IPS-15b (cell line): ENCODE results near the gene C7orf57.
A peak's percentile ranks its signal among the peaks of the same experiment; 100 is the strongest.

Source experiments
- H3K27me3 ChIP-seq: one replicate; pipeline ENCODE4 v1.6.1; 2013; ENCODE audit warnings: low read length; ENCODE audit not compliant: control insufficient read depth, insufficient read depth
- H3K36me3 ChIP-seq: one replicate; pipeline ENCODE4 v1.6.1; 2013; ENCODE audit warnings: low read length; ENCODE audit not compliant: control insufficient read depth, insufficient read depth
- H3K4me1 ChIP-seq: one replicate; pipeline ENCODE4 v1.6.1; 2013; ENCODE audit warnings: mild to moderate bottlenecking, low read length; ENCODE audit not compliant: control insufficient read depth, insufficient read depth
- H3K4me3 ChIP-seq: one replicate; pipeline ENCODE4 v1.5.1; 2013; ENCODE audit warnings: low read depth, low read length
- H3K9ac ChIP-seq: one replicate; pipeline ENCODE4 v1.6.1; 2013; ENCODE audit warnings: low read depth, mild to moderate bottlenecking, low read length
- H3K9me3 ChIP-seq: one replicate; pipeline ENCODE4 v1.6.1; 2013; ENCODE audit warnings: mild to moderate bottlenecking, low read length; ENCODE audit not compliant: control insufficient read depth, insufficient read depth

Gene C7orf57

DNA sequence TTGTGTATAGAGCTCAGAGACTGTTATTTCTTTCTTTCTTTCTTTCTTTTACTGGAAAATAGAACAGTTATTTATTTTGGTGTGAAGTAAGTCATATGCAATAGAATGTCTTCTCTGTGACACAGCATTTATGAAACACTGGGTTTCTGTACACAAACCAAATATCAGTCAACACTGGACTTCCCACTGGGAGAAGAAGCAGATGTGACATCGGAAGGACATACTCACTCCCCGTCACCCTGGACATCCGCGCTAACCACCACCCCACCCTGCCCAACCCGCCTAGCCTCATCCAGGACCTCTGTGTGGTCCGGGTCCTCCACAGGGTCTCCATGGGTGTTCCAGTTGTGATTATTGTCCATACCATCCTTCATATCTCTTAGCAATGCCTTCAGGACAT lies 28.5 kb upstream of the C7orf57 start:
- no peaks in the 10 kb centered on the region for H3K27me3 ChIP-seq
- H3K4me3 ChIP-seq: no peak overlapping the region
- no peaks in the 10 kb centered on the region for H3K9me3 ChIP-seq
- no peak overlapping the region for H3K9ac ChIP-seq
- peaks cover 7% of the 10 kb centered on the region for H3K4me1 ChIP-seq
- no peaks in the 10 kb centered on the region for H3K36me3 ChIP-seq

DNA sequence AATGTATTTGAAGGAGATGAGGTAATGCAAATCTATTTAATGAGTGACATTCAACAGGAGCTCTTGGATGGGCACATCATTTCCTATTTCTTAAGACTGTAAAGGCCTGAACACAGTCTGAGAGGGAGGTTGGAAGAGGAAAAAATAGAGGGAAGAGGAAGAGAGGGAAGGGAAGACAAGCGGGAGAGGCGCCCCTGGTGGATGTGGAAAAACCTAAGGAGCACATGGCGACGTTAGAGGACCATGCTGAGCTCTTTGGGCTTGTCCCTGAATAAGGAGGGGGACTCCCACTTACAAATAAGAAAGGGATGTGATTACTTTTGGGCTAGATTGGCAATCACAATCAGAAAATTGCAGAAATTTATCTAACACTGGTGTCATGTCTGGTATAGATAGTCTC lies 26.1 kb upstream of the C7orf57 start:
- no peak overlapping the region for H3K9ac ChIP-seq
- peaks cover 7% of the 10 kb centered on the region for H3K4me1 ChIP-seq
- H3K9me3 ChIP-seq: no peaks in the 10 kb centered on the region
- no peaks in the 10 kb centered on the region for H3K27me3 ChIP-seq
- H3K36me3 ChIP-seq: no peaks in the 10 kb centered on the region
- H3K4me3 ChIP-seq: no peak overlapping the region

GRCh38 chr7:48009954-48010353 lies 25.4 kb upstream of the C7orf57 start:
- Histone ChIP-seq H3K4me1 (peaks cover 4% of the 10 kb centered on the region), H3K36me3 (no peaks in the 10 kb centered on the region), H3K27me3 (no peaks in the 10 kb centered on the region), H3K9ac (no peak overlapping the region), H3K4me3 (no peak overlapping the region), H3K9me3 (no peaks in the 10 kb centered on the region)

- H3K9ac ChIP-seq: no peak overlapping the region
- no peak overlapping the region for H3K4me3 ChIP-seq
- H3K9me3 ChIP-seq: no peaks in the 10 kb centered on the region
- no peaks in the 10 kb centered on the region for H3K4me1 ChIP-seq
- H3K27me3 ChIP-seq: no peaks in the 10 kb centered on the region
- no peaks in the 10 kb centered on the region for H3K36me3 ChIP-seq
Measured at GRCh38 chr7:48011323-48011722, 24.0 kb upstream of the C7orf57 start.

- H3K4me1 ChIP-seq: no peaks in the 10 kb centered on the region
- no peaks in the 10 kb centered on the region for H3K27me3 ChIP-seq
- no peak overlapping the region for H3K4me3 ChIP-seq
- no peaks in the 10 kb centered on the region for H3K9me3 ChIP-seq
- no peaks in the 10 kb centered on the region for H3K36me3 ChIP-seq
- H3K9ac ChIP-seq: no peak overlapping the region
Measured at GRCh38 chr7:48011951-48012350, 23.4 kb upstream of the C7orf57 start.

GRCh38 chr7:48016641-48017040 lies 18.7 kb upstream of the C7orf57 start:
- Histone ChIP-seq H3K4me3 (no peak overlapping the region), H3K36me3 (no peaks in the 10 kb centered on the region), H3K4me1 (no peaks in the 10 kb centered on the region), H3K27me3 (no peaks in the 10 kb centered on the region), H3K9me3 (no peaks in the 10 kb centered on the region), H3K9ac (no peak overlapping the region)

GRCh38 chr7:48017674-48018073 lies 17.7 kb upstream of the C7orf57 start:
- H3K36me3 ChIP-seq: no peaks in the 10 kb centered on the region
- no peaks in the 10 kb centered on the region for H3K9me3 ChIP-seq
- no peak overlapping the region for H3K9ac ChIP-seq
- H3K4me3 ChIP-seq: no peak overlapping the region
- H3K4me1 ChIP-seq: no peaks in the 10 kb centered on the region
- H3K27me3 ChIP-seq: no peaks in the 10 kb centered on the region

DNA sequence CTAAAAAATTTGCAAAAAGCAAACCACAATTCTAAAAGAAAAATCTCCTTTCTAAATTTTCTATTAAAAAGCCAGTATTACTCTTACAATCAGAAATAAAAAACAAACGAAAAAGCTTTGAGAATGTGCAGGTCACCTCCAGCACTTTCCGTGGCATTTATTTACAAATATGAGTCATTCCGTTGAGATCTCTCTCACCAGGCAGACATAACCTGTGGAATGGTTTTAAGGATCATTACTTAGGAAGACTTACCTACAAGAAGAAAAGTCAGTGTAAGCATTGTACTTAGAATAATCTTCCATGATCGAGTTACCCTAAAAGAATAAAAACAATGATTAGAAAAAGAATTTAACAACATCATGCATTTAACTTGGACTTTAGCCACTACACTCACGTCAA lies 9.7 kb upstream of the C7orf57 start:
- H3K27me3 ChIP-seq: no peaks in the 10 kb centered on the region
- H3K4me1 ChIP-seq: no peaks in the 10 kb centered on the region
- no peaks in the 10 kb centered on the region for H3K9me3 ChIP-seq
- H3K4me3 ChIP-seq: no peak overlapping the region
- no peaks in the 10 kb centered on the region for H3K36me3 ChIP-seq
- H3K9ac ChIP-seq: no peak overlapping the region

GRCh38 chr7:48028938-48029337 lies 6.4 kb upstream of the C7orf57 start, which contains the start of gene SUN3:
Gene SUN3 (minus strand): TSS chr7:48029107. CDS start chr7:48028938, 169 bp downstream.
- H3K4me3 ChIP-seq: no peak within 1 kb of the TSS
- H3K4me1 ChIP-seq: no peaks in the 10 kb centered on the region
- H3K27me3 ChIP-seq: peaks cover 5% of the 10 kb centered on the region
- H3K36me3 ChIP-seq: no peaks in the 10 kb centered on the region
- H3K9ac ChIP-seq: no peak within 1 kb of the TSS
- no peaks in the 10 kb centered on the region for H3K9me3 ChIP-seq

DNA sequence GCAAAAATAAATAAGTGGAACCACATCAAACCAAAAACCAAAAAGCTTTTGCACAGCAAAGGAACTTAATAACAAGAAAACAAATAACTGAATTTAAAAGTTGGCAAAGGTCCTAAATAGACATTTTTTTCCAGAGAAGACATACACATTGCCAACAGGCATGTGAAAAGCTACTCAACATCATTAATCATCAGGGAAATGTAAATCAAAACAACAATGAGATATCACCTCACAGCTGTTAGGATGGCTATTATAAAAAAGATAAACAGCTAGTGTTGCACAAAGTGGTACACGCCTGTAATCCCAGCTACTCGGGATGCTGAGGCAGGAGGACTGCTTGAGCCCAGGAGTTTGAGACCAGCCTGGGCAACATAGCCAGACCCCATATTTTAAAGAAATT lies 4.2 kb upstream of the C7orf57 start:
- no peak overlapping the region for H3K4me3 ChIP-seq
- no peaks in the 10 kb centered on the region for H3K9me3 ChIP-seq
- H3K9ac ChIP-seq: no peak overlapping the region
- no peaks in the 10 kb centered on the region for H3K4me1 ChIP-seq
- H3K27me3 ChIP-seq: peaks cover 22% of the 10 kb centered on the region
- H3K36me3 ChIP-seq: no peaks in the 10 kb centered on the region

GRCh38 chr7:48033922-48034321 lies 1.4 kb upstream of the C7orf57 start:
- Histone ChIP-seq H3K4me1 (peaks cover 9% of the 10 kb centered on the region), H3K9ac (no peak overlapping the region), H3K4me3 (no peak overlapping the region), H3K27me3 (peaks cover 34% of the 10 kb centered on the region), H3K9me3 (no peaks in the 10 kb centered on the region), H3K36me3 (no peaks in the 10 kb centered on the region)

GRCh38 chr7:48035967-48036478 lies 680 bp downstream of the C7orf57 start:
- Histone ChIP-seq H3K9me3 (no peaks in the 10 kb centered on the region), H3K9ac (no peak overlapping the region), H3K36me3 (no peaks in the 10 kb centered on the region), H3K4me3 (peak overlapping the region; percentile 87), H3K27me3 (peaks cover 34% of the 10 kb centered on the region), H3K4me1 (peaks cover 14% of the 10 kb centered on the region)
